HUES48 (cell line): Measurements from ENCODE around the gene SMIM22.
"Not testable (repeated sequence)": the region's sequence is repeated elsewhere in the genome, so short reads cannot be mapped to it uniquely, and the experiment has no call there.

Experiments
- H3K27ac ChIP-seq: one replicate; pipeline ENCODE4 v1.7.0; 2013; ENCODE audit warnings: low read depth, low read length, inconsistent platforms
- H3K27me3 ChIP-seq: 2 replicates; pipeline ENCODE4 v1.6.1; 2013; ENCODE audit warnings: mild to moderate bottlenecking, low read length; ENCODE audit not compliant: control insufficient read depth, insufficient read depth
- H3K36me3 ChIP-seq: 2 replicates; pipeline ENCODE4 v1.6.1; 2013; ENCODE audit warnings: low read length; ENCODE audit not compliant: control insufficient read depth, insufficient read depth
- H3K4me1 ChIP-seq: 2 replicates; pipeline ENCODE4 v1.6.1; 2013; ENCODE audit warnings: mild to moderate bottlenecking, low read length; ENCODE audit not compliant: control insufficient read depth, insufficient read depth
- H3K4me3 ChIP-seq: 2 replicates; pipeline ENCODE4 v1.5.1; 2013; ENCODE audit warnings: mild to moderate bottlenecking, low read depth, low read length
- H3K9ac ChIP-seq: 2 replicates; pipeline ENCODE4 v1.6.1; 2013; ENCODE audit warnings: mild to moderate bottlenecking, low read depth, low read length, moderate library complexity
- H3K9me3 ChIP-seq: 2 replicates; pipeline ENCODE4 v1.6.1; 2013; ENCODE audit warnings: low read length; ENCODE audit not compliant: control insufficient read depth, insufficient read depth

Gene SMIM22

DNA sequence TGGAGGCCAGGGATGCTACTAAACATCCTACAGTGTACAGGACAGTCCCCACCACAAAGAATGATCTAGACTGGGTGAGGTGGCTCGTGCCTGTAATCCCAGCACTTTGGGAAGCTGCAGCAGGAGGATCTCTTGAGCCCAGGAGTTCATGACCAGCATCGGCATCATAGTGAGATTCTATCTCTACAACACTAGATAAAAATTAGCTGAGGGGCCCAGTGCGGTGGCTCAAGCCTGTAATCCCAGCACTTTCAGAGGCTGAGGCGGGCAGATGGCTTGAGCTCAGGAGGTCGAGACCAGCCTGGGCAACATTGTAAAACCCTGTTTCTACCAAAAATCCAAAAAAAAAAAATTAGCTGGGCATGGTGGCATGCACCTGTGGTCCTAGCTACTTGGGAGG lies 22.8 kb upstream of the SMIM22 start:
- H3K36me3 ChIP-seq: no peaks in the 10 kb centered on the region
- H3K9me3 ChIP-seq: no peaks in the 10 kb centered on the region
- peaks cover 3% of the 10 kb centered on the region; the same call in 1 of the 2 replicates for H3K4me1 ChIP-seq
- H3K9ac ChIP-seq: no peak overlapping the region
- no peaks in the 10 kb centered on the region for H3K27me3 ChIP-seq
- no peak overlapping the region for H3K27ac ChIP-seq
- no peak overlapping the region for H3K4me3 ChIP-seq

DNA sequence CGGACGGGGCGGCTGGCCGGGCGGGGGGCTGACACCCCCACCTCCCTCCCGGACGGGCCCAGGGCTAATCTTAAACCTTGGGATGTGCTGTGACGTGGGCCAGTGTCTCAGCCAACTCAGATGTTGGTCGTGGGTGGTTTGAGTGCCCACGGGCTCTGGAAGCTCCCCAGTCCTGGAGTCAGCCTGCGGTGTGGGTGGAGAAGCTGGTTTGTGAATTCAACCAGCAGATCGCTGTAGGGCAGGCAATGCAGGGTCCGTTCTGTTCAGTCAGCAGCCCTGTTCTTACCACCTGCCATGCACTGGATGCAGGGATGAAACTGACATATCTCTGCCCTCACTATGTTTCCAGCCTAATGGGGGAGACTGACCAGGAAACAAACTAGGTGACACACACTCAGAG lies 20.2 kb upstream of the SMIM22 start:
- H3K36me3 ChIP-seq: no peaks in the 10 kb centered on the region
- H3K4me3 ChIP-seq: no peak overlapping the region

DNA sequence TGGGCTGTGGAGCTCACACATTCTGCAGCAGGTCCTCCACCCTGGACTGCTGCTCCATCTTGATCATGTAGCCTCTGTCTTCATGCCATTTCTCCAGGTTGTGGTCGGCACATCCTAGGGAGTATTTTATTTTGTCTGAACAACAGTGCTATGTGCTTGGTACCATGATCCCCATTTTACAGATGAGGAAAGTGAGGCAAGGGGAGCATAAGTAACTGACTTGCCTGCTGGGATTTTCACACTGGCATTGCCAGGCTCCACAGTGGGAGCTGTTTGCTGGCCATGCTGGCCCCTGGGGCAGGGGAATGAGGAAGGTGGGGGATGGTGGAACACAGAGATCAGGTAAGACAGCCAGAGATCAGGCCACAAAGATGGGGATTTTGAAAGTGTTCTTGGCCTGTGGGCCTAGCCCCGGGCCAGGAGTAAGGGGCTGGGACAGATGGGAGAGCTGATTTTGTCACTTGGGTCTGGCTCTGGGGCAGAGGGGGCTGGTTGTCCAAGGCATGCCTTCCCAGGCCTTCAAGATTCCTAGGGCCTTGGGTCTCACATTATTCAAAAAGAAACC lies 18.9 kb upstream of the SMIM22 start:
- Histone ChIP-seq H3K27ac (no peak overlapping the region), H3K27me3 (no peaks in the 10 kb centered on the region), H3K4me1 (no peaks in the 10 kb centered on the region), H3K9ac (no peak overlapping the region), H3K4me3 (no peak overlapping the region), H3K36me3 (no peaks in the 10 kb centered on the region), H3K9me3 (no peaks in the 10 kb centered on the region)

More for the DNA sequence above, 20.2 kb upstream of the SMIM22 start:
- H3K27me3 ChIP-seq: no peaks in the 10 kb centered on the region
- H3K4me1 ChIP-seq: no peaks in the 10 kb centered on the region
- no peaks in the 10 kb centered on the region for H3K9me3 ChIP-seq
- no peak overlapping the region for H3K9ac ChIP-seq
- no peak overlapping the region for H3K27ac ChIP-seq

DNA sequence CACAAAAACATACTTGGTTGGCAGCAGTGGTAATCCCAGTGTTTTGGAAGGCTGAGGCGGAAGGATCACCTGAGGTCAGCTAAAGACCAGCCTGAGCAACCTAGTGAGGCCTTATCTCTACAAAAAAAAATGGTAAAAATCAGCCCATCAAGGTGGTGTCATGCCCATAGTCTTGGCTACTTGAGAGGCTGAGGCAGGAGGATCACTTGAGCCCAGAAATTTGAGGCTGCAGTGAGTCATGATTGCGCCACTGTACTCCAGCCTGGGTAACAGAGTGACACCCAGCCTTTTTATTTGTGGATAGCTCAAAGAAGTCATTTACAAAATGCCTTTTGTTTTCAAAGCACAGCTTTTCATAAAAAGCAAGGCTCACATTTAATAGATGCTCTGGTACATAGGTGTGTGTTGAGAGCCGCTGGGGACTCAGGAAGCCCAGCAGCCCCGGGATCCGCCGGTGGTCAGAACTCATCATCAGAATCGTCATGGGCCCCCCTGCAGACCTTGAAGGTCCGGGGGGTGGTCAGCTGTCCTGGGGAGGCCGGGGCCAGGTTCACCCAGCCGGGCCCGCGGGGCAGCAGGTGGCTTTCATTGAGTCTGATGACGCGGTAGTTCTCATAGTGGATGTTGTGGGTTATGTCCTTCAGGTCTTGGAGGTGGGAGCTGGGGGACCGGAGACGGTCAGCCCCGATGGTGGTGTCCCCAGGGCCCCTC lies 17.7 kb upstream of the SMIM22 start:
- Histone ChIP-seq H3K9me3 (no peaks in the 10 kb centered on the region), H3K4me3 (no peak overlapping the region), H3K9ac (no peak overlapping the region), H3K27me3 (no peaks in the 10 kb centered on the region), H3K36me3 (no peaks in the 10 kb centered on the region), H3K4me1 (no peaks in the 10 kb centered on the region), H3K27ac (no peak overlapping the region)

DNA sequence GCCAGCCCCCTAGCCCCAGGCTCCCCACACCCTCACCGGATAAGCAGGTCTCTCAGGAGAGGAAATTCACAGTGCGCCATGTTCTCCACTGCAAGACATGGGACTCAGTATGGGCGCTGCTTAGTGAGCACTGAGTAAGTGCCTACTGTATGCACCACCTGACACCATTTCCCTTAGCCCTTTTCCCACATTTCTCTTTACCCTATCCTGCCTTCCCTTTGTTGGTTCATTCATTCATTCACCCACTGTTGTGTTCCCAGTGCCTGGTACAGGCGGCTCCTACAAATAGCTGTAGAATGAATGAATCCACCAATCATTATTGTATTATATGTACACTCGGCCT lies 17.1 kb upstream of the SMIM22 start:
- H3K27ac ChIP-seq: no peak overlapping the region

DNA sequence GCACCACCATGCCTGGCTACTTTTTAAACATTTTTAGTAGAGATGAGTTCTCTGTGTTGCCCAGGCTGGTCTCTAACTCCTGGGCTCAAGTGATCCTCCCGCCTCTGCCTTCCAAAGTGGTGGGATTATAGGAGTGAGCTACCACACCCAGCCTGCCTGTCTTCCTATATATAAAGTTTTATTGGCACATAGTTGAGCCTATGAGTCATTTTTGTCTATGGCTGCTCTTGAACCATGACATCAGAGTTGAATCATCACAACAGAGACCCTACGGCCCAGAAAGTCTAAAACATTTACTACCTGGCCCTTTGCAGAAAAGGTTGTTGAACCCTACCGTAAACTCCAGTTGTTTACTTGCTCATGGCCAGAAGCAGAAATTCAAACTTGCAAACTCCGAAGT lies 14.9 kb upstream of the SMIM22 start:
- no peak overlapping the region for H3K4me3 ChIP-seq
- H3K27me3 ChIP-seq: no peaks in the 10 kb centered on the region
- no peaks in the 10 kb centered on the region for H3K36me3 ChIP-seq
- no peak overlapping the region for H3K27ac ChIP-seq
- H3K9ac ChIP-seq: no peak overlapping the region
- H3K9me3 ChIP-seq: no peaks in the 10 kb centered on the region
- no peaks in the 10 kb centered on the region for H3K4me1 ChIP-seq

More for the DNA sequence above, 17.1 kb upstream of the SMIM22 start:
- Histone ChIP-seq H3K27me3 (no peaks in the 10 kb centered on the region), H3K4me1 (no peaks in the 10 kb centered on the region), H3K4me3 (no peak overlapping the region), H3K9ac (no peak overlapping the region), H3K9me3 (no peaks in the 10 kb centered on the region), H3K36me3 (no peaks in the 10 kb centered on the region)

- Histone ChIP-seq H3K36me3 (no peaks in the 10 kb centered on the region), H3K27ac (no peak overlapping the region), H3K4me3 (no peak overlapping the region), H3K9me3 (no peaks in the 10 kb centered on the region), H3K27me3 (no peaks in the 10 kb centered on the region), H3K9ac (no peak overlapping the region), H3K4me1 (peaks cover 7% of the 10 kb centered on the region)
These were observed 11.8 kb upstream of the SMIM22 start for GRCh38 chr16:4783251-4783950.

DNA sequence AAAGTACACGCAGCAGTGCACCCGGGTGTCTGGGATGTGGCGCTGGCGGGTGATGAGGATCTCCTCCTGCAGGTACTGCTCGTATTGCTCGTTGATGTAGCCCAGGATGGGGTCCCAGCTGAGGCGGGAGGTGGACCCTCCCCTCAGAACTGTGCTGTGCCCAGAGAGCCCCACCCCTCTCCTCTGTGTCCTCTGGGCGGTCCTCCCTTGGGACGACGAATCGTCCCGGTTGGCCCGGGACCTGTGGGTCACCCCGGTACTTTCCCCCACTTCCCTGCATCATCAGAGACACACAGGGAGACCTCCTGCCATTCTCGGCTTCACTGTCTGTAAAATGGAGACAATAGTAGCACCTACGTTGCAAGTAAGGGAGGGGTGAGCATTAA lies 11.2 kb upstream of the SMIM22 start:
- Histone ChIP-seq H3K9me3 (no peaks in the 10 kb centered on the region), H3K9ac (no peak overlapping the region), H3K27ac (no peak overlapping the region), H3K27me3 (no peaks in the 10 kb centered on the region), H3K4me3 (no peak overlapping the region), H3K4me1 (peaks cover 10% of the 10 kb centered on the region), H3K36me3 (no peaks in the 10 kb centered on the region)

DNA sequence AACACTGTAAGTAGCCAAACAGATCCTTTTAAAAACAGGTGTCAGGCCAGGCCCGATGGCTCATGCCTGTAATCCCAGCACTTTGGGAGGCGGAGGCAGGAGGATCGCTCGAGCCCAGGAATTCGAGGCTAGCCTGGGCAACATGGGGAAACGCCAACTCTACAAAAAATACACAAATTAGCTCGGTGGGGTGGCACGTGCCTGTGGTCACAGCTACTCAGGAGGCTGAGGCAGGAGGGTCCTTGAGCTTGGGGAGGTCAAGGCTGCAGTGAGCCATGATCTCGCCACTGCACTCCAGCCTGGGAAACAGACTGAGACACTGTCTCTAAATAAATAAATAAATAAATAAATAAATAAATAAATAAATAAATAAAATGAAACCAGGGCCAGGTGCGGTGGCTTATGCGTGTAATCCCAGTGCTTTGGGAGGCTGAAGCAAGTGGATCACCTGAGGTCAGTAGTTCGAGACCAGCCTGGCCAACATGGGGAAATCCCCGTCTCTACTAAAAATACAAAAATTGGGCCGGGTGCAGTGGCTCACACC lies 10.7 kb upstream of the SMIM22 start:
- H3K27me3 ChIP-seq, H3K4me3 ChIP-seq, H3K9me3 ChIP-seq, H3K9ac ChIP-seq, H3K36me3 ChIP-seq, H3K27ac ChIP-seq: not testable (repeated sequence)
- H3K4me1 ChIP-seq: peaks cover 10% of the 10 kb centered on the region

DNA sequence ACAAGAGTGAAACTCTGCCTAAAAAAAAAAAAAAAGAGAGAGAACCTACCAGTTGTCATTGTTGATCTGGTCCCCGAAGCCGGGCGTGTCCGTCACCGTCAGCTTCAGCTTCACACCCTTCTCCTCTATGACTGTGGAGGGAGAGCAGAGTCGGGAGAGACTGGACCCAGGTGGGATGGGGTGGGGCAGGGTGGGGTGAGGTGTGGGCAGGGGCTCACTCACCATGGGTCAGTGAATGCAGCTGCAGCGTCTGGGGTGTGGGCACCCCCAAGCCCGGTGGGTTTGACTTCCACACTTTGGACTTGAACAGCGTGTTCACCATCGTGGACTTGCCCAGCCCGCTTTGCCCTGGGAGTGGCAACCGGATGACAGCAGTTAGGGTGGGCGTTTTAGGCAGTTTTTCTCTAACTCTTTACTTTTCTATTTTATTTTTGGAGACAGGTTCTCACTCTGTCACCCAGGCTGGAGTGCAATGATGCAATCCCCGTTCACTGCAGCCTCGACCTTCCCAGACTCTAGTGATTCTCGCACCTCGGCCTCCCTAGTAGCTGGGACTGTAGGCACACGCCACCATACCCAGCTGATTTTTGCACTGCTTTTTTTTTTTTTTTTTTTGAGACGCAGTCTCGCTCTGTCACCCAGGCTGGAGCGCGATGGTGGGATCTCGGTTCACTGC lies 9.3 kb upstream of the SMIM22 start:
- Histone ChIP-seq H3K4me3 (no peak overlapping the region), H3K4me1 (peaks cover 10% of the 10 kb centered on the region), H3K9ac (no peak overlapping the region), H3K27me3 (no peaks in the 10 kb centered on the region), H3K36me3 (no peaks in the 10 kb centered on the region), H3K27ac (no peak overlapping the region), H3K9me3 (no peaks in the 10 kb centered on the region)

- no peaks in the 10 kb centered on the region for H3K27me3 ChIP-seq
- H3K36me3 ChIP-seq: no peaks in the 10 kb centered on the region
- H3K4me1 ChIP-seq: peaks cover 10% of the 10 kb centered on the region
- no peak overlapping the region for H3K9ac ChIP-seq
- H3K9me3 ChIP-seq: no peaks in the 10 kb centered on the region
- no peak overlapping the region for H3K4me3 ChIP-seq
- H3K27ac ChIP-seq: no peak overlapping the region
These were observed 8.1 kb upstream of the SMIM22 start for GRCh38 chr16:4787068-4787467.
